Right ventricle myocardium superior (tissue), 1 donor: Measurements from ENCODE around the gene THOC1. TPM values are rescaled to one million over a fixed set of nuclear protein-coding genes. Genes with fewer than 3 reads are reported as not detected.

Experiments
- ATAC-seq: fragments of 200-7000 bp; cut with Tn5 transposase; one replicate; pipeline ENCODE4 v1.9.1; 2020; ENCODE audit warnings: mild to moderate bottlenecking; ENCODE audit not compliant: poor library complexity
- DNase-seq: peaks from one replicate; pipeline ENCODE4 v3.0.0-alpha.2; 2020
- intact Hi-C: fragments of 100-400 bp; cut with DNase I; formaldehyde crosslinking; loops from one replicate; pipeline ENCODE4 v1.11.2; 2022
- total RNA-seq: library from RNA; stranded (reverse); fragmentation: NEBNext Ultra II Directional; extraction: Animal tissue kit (Norgen Biotek cat#: 25700); gene quantifications from one replicate; pipeline ENCODE4 v1.2.1, GENCODE V29; 2021
- donor health status: DM: no; HTN: yes; CAD: no; lungs with severe emphysema.

Gene THOC1
- total RNA-seq, 1 donor from 2014 or later: 10.4 TPM

DNA sequence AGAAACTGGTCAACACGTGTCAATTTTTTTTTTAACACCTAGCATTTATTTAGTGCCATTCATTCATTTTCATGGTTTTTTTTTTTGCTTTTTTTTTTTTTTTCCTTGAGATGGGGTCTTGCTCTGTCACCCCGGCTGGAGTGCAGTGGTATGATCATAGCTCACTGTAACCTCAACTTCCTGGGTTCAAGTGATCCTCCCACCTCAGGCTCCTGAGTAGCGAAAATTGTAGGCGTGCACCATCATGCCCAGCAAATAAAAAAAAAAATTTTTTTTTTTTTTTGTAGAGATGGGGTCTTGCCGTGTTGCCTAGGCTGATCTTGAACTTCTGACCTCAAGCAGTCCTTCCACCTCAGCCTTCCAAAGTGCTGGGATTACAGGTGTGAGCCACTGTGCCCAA is 88.3 kb downstream of the THOC1 start:
- intact Hi-C loops: no loop called here
- DNase-seq (no peak), ATAC-seq (no peak)

DNA sequence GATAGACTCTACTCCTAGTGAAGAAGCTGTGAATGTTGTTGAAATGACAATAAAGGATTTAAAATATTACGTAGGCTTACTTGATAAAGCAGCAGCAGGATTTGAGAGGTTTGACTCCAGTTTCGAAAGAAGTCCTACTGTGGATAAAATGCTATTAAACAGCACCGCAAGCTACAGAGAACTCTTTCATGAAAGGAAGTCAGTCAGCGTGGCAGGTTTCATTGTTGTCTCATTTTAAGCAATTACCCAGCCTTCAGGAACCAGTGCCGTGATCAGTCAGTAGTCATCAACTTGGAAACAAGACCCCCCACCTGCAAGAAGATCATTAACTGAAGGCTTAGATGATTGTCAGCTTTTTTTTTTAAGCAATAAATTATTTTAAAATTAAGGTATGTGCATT is 95.5 kb downstream of the THOC1 start:
- intact Hi-C loops: no loop called here
- ATAC-seq: no peak
- no peak for DNase-seq

Other genes with a start within 250 kb of the THOC1 start
- not detected for gene TUBB8B, start 218.4 kb downstream of the THOC1 start, total RNA-seq
- gene USP14, start 109.5 kb downstream of the THOC1 start, total RNA-seq: 47.8 TPM
- 9.1 TPM for gene COLEC12, start 232.7 kb upstream of the THOC1 start, total RNA-seq